Activated CD8-positive, alpha-beta memory T cell treated with anti-CD3 and anti-CD28 coated beads for 24 hours (primary cell): Measurements from ENCODE around the gene ADRA2C.
A peak's percentile ranks its signal among the peaks of the same experiment; 100 is the strongest.

Source experiments
- DNase-seq: peaks from one replicate; pipeline ENCODE4 v3.0.0-alpha.2; 2020

Gene ADRA2C

GRCh38 chr4:3735196-3735595, 31.0 kb upstream of the ADRA2C start:
- no peak for DNase-seq

DNA sequence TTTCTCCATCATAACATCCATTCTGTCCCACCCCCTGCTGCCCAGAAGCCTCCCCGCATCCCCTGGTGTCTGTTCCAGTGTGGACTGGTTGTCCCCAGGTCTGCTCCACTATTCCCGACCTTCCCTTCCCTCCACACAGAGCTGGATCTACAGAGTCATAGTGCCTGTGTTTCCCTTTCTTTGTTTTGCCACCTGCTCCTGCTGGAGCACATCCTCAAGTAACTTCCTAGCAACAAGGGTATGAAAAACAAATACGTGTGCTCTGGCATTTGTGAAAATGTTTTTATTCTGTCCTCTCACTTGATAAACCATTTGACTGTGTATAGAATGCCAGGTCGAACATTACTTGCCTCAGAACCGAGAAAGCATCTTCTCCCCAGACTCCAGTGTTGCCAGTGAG, 29.9 kb upstream of the ADRA2C start:
- DNase-seq: no peak

- DNase-seq: no peak
Measured at GRCh38 chr4:3736806-3737205, 29.4 kb upstream of the ADRA2C start.

- DNase-seq: no peak
Measured at GRCh38 chr4:3739577-3739976, 26.6 kb upstream of the ADRA2C start.

DNA sequence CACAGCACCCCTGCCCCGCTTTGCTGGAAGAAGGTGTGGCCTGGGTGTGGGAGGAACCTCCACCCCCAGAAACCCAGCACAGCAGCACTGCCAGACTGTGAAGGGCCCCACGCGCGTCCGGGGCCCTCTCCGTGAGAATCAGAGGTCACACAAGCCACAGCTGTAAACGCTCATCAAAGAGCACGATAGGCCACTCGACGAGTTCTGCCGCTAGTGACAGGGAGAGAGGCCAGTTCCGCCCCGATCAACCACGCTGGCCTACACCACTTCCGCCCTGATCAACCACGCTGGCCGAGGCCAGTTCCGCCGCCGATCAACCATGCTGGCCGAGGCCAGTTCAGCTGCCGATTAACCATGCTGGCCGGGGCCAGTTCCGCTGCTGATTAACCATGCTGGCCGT, 25.9 kb upstream of the ADRA2C start:
- DNase-seq: no peak

GRCh38 chr4:3741217-3742011, 24.8 kb upstream of the ADRA2C start:
- no peak for DNase-seq

DNA sequence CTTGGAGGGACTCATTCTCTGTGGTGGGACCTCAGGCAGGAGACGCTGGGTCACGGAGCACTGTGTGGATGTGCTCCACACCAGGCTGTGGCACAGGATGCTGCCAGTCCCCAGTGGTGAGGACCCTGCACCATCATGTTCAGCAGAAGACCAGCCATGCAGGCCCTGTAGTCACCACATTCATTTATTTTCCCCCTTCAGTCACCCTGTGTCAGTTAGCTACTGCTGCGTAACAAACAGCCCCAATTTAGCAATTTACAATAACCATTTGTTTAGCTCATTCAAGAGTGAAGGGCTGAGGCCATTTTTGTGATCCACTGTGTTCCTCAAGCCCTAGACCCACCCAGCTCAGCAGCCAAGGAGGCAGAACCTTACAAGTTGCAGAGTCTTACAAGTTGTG, 23.6 kb upstream of the ADRA2C start:
- DNase-seq: no peak

- no peak for DNase-seq
Measured at GRCh38 chr4:3744232-3744631, 22.0 kb upstream of the ADRA2C start.

GRCh38 chr4:3744901-3745300, 21.3 kb upstream of the ADRA2C start:
- DNase-seq: no peak

DNA sequence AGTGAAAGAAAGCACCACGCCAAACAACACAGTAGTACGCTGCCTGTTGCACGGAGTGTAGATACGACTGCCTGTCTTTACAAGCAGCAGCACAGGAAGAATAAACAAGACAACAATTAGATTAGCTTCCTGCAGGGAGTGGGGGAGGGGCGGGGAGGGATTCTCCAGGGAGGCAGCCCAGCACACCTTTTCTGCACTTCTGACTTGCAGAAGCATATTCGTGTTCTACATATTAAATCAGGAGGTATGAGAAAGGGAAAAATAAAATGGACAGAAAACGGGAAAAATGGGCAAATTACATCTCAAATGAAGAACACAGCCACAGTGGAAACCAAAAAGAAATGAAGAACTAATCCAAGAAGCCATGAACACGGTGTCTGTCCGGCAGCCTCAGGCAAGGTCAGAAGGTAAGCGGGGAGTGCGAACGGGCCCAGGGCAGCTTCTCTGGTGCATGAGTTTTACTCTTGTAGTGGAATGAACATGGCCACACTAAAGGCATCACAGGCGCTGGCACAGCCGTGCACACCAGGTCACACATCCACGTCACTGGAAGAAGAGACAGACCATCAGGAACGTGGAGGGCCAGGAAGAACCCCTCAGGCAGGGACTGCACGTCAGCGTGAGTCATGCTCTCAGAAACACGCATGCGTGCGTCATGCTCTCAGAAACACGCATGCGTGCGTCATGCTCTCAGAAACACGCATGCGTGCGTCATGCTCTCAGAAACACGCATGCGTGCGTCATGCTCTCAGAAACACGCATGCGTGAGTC, 20.1 kb upstream of the ADRA2C start:
- DNase-seq: no peak

DNA sequence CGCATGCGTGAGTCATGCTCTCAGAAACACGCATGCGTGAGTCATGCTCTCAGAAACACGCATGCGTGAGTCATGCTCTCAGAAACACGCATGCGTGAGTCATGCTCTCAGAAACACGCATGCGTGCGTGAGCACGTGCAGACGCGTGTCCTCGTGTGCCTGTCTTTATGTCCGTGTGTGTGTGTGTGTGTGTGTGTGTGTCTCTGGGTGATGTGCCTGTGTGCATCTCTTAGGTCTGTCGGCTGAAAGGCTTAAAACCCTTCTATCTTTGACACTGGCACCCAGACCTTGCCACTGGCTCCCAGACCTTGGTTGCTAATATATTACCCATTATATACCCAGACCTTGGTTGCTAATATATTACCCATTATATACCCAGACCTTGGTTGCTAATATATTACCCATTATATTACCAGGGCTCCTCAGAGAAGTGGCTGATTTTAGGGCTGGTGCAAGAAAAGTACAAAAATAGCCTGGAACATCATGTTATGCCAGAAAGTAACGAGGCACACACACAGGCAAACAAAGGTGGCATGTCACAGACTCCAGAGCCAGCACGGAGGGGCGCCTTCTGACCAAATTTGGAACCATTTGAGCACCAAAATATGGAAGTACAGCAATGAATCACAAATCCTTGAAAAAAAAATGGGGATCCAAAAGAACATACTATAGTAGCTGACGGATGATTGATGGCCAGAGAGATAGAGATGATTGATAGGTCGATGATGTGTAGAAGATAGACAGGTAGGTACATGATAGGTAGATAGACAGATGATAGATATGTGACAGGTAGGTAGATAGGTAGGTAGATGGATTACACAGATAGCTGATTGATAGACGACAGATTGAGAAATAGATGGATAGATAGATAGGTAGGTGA, 19.2 kb upstream of the ADRA2C start:
- no peak for DNase-seq

DNA sequence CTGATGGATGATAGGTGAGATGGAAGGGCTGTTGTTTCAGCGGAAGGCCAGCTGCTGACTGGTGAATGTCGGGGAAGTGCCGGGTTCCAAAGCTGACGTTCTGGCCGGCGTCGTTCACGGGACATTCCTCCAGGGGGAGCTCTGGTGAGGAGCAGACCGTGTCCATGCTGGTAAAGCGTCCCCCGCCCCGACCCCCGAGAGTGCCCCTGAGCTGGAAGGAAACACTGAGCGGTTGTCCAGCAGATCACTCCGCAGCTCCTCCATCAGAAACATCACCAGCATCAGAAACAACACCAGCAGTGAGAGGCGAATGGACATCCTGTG, 18.6 kb upstream of the ADRA2C start:
- DNase-seq: peak; percentile 62

DNA sequence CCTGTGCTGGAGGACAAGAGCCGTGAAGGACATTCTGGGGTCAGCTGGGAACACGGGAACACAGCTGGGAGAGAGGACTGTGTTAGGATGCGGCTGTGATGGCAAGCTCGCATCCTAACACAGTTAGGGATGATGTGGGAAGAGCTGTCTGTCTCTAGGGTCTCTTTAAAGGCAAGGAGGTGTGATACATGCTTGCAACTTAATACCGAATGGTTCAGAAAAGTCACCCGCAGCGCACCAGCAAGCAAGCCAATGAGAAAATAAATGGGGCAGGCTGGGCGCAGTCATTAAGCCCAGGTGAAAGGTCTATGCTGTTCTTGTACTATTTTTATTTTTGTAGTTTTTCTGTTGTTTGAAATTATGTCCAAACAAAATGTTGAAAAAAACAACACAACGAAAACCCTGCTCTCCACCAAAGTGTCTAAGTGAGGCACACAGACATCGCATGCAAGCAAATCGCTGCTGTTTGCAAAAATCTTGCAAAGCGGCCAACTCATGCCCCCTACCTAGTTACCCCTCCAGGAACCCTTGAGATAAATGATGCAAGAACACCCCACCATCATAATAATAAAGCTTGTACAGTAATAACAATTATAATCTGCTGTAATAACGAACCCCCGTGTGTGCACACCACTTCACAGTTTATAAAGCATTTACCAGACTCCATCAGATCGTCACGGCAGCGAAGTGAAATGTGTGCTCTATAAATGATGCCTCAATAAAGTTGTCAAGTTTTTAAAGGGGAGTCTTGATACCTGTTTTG, 17.9 kb upstream of the ADRA2C start:
- DNase-seq: no peak

- no peak for DNase-seq
Measured at GRCh38 chr4:3749081-3749480, 17.1 kb upstream of the ADRA2C start.

- DNase-seq: no peak
Measured at GRCh38 chr4:3750334-3750733, 15.9 kb upstream of the ADRA2C start.

DNA sequence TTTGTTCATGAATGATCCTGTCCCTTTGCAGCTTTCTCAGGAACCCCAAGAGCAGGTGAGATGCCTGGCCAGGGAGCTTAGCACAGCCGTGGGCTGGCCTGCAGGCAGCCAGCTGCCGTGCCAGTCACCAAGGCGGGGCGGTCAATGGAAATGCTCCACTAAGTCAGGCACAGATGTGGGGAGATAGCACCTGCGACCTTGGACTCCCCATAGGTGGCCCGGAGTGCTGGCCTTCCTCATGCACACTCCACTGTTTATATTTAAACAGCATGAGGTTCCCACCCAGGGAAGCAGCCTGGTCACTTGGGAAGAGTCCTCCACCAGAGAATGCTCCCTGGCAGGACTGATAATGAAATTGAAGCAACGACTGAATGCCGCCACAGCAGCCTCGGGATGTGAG, 14.2 kb upstream of the ADRA2C start:
- no peak for DNase-seq

- DNase-seq: no peak
Measured at GRCh38 chr4:3753726-3754412, 12.3 kb upstream of the ADRA2C start.

- DNase-seq: no peak
Measured at GRCh38 chr4:3756343-3757059, 9.7 kb upstream of the ADRA2C start.

DNA sequence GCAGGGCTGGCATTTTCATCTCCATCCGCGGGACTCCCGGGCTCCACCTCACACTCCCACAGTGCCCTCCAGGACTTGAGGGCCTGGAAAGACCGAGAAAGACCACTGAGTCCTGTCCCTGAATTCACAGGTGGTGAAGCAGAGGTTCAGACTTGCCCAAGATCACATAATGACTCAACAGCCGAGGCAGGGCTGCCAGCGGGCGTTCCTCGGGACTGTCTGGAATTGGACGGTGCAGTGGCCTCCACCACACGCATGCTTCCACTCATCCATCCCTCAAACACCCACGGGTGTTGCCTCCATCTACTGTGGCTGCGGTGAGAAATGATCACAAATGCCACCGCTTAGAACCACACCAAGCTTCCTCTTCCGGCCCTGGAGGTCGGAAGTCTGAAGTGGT, 6.9 kb upstream of the ADRA2C start:
- DNase-seq: no peak

DNA sequence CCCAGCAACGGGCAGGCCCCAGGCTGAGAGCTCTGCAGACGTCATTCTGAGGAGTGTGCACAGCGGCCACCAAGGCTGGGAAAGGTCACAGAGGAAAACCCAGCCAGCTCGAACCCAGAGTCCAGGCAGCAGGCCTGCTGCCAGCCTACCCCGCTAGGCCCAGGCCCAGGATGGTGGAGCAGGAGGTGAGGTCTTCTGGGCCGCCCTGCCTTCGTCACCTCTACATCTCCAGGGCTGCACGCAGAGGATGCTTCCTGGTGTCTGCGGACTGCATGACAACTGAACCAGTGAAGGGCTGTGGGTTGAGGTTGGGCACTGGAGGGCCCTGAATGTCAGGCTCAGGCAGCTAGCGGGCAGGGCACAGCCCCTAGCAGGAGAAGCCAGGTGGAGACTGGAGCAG, 5.8 kb upstream of the ADRA2C start:
- DNase-seq: no peak

DNA sequence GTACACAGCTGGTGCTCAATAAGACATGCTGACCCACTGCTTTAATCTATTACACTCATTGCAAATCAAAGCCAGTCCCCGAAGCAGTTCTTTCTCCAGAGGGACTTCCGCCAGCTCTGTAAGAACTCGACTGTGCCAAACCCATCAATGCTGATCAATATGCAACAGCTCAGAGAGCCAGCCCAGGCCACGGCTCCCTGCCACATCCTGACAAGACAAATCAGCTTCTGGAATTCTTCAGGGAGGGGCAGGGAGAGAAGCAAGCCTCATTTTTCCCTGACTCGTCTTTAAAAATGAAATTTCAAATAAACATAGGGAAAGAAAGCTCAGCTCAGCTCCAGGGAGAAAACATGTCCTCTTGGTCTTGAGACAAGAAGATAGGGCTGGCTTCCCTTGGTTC, 5.3 kb upstream of the ADRA2C start:
- DNase-seq: no peak

DNA sequence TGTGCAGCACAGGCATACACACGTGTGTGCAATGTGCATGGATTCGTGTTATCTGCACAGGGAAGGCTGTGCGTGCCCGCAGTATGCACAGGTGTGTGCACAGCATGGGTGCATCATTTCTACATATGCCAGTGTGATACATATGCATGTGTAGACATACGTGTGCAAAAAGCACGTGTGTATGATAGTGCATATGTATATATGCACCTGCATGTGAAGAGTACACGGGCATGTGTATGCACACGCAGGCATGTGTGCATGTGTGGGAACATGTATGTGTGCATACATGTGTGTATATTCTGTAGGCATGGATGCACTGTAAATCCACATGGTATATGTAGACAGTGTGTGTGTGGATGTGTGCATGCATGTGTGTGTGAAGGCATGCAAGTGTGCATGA, 3.9 kb upstream of the ADRA2C start:
- no peak for DNase-seq
